Ishikawa (cell line): Measurements from ENCODE around the gene SOBP.

Source experiments
- CEBPB ChIP-seq: IDR thresholded peaks from 2 replicates; pipeline ENCODE4 v1.6.1; 2012
- CREB1 ChIP-seq: IDR thresholded peaks from 2 replicates; pipeline ENCODE4 v1.6.1; 2012; ENCODE audit warnings: low read depth
- EGR1 ChIP-seq: IDR thresholded peaks from 2 replicates; pipeline ENCODE4 v1.6.1; 2012
- EP300 ChIP-seq: IDR thresholded peaks from 2 replicates; pipeline ENCODE4 v1.6.1; 2012; ENCODE audit warnings: borderline replicate concordance
- FOXM1 ChIP-seq: IDR thresholded peaks from 2 replicates; pipeline ENCODE4 v1.6.1; 2012; ENCODE audit warnings: low read depth, borderline replicate concordance
- NFIC ChIP-seq: IDR thresholded peaks from 2 replicates; pipeline ENCODE4 v1.6.1; 2012
- RAD21 ChIP-seq: IDR thresholded peaks from 2 replicates; pipeline ENCODE4 v1.6.1; 2012; ENCODE audit warnings: low read depth
- TAF1 ChIP-seq: IDR thresholded peaks from 2 replicates; pipeline ENCODE4 v1.6.1; 2012; ENCODE audit warnings: low read depth, mild to moderate bottlenecking
- TCF12 ChIP-seq: IDR thresholded peaks from 2 replicates; pipeline ENCODE4 v1.6.1; 2012; ENCODE audit warnings: low read depth
- TEAD4 ChIP-seq: IDR thresholded peaks from 2 replicates; pipeline ENCODE4 v1.6.1; 2012
- YY1 ChIP-seq: IDR thresholded peaks from 2 replicates; pipeline ENCODE4 v1.6.1; 2012; ENCODE audit warnings: low read depth
- ZBTB7A ChIP-seq: IDR thresholded peaks from 2 replicates; pipeline ENCODE4 v1.6.1; 2012; ENCODE audit warnings: low read depth
- TF ChIP-seq, protein P1 (sequence below): IDR thresholded peaks from 2 replicates; pipeline ENCODE4 v1.6.1; 2012
- TF ChIP-seq, protein P2 (sequence below): IDR thresholded peaks from 2 replicates; pipeline ENCODE4 v1.6.1; 2012; ENCODE audit warnings: low read depth, mild to moderate bottlenecking
- TF ChIP-seq, protein P3 (sequence below): IDR thresholded peaks from 2 replicates; pipeline ENCODE4 v1.6.1; 2012

The SOBP gene

DNA sequence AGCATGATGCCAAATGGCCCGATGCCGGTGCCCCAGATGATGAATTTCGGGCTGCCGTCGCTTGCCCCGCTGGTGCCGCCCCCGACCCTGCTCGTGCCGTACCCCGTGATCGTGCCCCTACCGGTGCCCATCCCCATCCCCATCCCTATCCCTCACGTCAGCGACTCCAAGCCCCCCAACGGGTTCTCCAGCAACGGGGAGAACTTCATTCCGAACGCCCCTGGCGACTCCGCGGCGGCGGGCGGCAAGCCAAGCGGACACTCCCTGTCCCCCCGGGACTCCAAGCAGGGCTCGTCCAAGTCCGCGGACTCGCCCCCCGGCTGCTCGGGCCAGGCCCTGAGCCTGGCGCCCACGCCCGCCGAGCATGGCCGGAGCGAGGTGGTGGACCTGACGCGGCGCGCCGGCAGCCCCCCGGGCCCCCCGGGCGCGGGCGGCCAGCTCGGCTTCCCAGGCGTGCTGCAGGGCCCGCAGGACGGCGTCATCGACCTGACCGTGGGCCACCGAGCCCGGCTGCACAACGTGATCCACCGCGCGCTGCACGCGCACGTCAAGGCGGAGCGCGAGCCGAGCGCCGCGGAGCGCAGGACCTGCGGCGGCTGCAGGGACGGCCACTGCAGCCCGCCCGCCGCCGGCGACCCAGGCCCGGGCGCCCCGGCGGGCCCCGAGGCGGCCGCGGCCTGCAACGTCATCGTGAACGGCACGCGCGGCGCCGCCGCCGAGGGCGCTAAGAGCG is 144.6 kb downstream of the SOBP start:
- TF ChIP-seq EGR1 (no peak), FOXM1 (no peak), EP300 (no peak), YY1 (no peak), ZBTB7A (no peak), CREB1 (no peak), CEBPB (no peak), TAF1 (no peak)
- TF ChIP-seq, protein P1, sequence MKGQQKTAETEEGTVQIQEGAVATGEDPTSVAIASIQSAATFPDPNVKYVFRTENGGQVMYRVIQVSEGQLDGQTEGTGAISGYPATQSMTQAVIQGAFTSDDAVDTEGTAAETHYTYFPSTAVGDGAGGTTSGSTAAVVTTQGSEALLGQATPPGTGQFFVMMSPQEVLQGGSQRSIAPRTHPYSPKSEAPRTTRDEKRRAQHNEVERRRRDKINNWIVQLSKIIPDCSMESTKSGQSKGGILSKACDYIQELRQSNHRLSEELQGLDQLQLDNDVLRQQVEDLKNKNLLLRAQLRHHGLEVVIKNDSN = no peak
- TF ChIP-seq, protein P2, sequence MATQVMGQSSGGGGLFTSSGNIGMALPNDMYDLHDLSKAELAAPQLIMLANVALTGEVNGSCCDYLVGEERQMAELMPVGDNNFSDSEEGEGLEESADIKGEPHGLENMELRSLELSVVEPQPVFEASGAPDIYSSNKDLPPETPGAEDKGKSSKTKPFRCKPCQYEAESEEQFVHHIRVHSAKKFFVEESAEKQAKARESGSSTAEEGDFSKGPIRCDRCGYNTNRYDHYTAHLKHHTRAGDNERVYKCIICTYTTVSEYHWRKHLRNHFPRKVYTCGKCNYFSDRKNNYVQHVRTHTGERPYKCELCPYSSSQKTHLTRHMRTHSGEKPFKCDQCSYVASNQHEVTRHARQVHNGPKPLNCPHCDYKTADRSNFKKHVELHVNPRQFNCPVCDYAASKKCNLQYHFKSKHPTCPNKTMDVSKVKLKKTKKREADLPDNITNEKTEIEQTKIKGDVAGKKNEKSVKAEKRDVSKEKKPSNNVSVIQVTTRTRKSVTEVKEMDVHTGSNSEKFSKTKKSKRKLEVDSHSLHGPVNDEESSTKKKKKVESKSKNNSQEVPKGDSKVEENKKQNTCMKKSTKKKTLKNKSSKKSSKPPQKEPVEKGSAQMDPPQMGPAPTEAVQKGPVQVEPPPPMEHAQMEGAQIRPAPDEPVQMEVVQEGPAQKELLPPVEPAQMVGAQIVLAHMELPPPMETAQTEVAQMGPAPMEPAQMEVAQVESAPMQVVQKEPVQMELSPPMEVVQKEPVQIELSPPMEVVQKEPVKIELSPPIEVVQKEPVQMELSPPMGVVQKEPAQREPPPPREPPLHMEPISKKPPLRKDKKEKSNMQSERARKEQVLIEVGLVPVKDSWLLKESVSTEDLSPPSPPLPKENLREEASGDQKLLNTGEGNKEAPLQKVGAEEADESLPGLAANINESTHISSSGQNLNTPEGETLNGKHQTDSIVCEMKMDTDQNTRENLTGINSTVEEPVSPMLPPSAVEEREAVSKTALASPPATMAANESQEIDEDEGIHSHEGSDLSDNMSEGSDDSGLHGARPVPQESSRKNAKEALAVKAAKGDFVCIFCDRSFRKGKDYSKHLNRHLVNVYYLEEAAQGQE = no peak
- TF ChIP-seq, protein P3, sequence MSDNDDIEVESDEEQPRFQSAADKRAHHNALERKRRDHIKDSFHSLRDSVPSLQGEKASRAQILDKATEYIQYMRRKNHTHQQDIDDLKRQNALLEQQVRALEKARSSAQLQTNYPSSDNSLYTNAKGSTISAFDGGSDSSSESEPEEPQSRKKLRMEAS = no peak

DNA sequence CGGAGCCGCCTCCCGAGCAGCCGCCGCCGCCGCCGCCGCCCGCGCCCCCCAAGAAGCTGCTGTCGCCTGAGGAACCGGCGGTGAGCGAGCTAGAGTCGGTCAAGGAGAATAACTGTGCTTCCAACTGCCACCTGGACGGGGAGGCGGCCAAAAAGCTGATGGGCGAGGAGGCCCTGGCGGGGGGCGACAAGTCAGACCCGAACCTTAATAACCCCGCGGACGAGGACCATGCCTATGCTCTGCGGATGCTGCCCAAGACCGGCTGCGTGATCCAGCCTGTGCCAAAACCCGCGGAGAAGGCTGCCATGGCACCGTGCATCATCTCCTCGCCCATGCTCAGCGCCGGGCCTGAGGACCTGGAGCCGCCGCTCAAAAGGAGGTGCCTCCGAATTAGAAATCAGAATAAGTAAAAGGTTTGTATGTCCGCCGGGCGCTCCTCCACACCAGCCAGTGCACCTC is 145.2 kb downstream of the SOBP start:
- TF ChIP-seq TAF1 (no peak), ZBTB7A (no peak), RAD21 (no peak), TCF12 (no peak), YY1 (no peak), EP300 (no peak), EGR1 (no peak), TEAD4 (no peak), CREB1 (no peak), NFIC (no peak)
- TF ChIP-seq, protein P3 = no peak
- TF ChIP-seq, protein P1 = no peak

DNA sequence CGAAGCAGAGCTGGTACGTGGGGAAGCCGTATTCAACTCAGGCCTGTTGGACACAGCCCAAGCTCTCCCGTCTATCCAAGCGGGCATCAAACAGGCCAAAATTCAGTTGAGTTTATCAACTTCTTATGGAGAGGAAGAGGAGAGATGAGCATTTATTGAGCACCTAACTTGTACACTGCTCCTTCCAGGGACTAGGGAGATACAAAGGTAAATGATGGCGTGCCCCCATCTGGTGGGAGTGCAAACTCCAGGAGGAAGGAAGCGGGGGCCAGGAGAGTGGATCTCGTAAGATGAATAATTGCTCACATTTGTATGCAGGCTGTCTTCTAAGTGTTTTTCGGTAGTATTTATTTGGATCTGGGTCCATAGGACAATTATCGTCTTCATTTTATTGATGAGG is 146.6 kb downstream of the SOBP start:
- TF ChIP-seq TCF12 = no peak

DNA sequence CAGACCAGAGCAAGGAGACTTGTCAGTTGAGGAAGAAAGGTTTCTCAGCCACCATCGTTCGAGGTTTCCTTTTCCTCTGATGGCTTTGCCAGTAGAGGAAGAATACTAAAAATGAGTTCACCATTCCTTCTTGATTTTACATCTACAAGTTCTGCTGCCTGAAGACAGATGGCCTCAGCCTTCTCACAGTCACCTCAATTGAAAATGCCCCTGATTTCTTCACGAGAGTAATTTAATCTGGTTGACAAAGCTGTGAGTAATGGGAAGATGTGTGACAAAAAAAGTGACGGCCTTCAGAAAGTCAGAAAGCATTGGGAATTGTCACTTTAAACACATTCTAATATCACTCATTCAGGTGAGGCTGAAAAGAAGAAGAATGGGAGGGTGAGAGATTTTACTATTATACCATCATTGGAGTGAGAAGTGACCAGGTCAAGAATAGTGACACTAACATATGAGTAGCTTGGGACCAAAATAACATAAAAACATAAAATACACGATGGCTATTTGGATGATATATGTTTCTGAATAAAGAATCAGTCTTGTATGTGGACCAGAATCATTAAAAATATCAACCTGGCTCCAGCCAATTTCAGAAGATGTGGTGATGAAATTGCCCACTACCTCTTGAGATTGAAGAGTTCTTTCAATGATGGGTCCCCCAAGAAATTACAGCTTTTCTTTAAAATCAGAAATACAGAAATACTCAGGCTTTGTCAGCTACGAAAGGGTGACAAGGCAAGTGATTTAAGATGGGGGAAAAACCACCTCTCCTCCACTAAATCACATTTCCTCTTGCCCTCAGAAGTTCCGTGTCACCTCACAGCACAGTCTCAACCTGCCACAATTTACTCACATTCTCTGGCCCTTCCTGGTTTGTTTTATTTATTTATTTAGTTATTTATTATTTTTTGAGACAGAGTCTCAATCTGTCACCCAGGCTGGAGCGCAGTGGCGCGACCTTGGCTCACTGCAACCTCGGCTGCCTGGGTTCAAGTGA is 147.7 kb downstream of the SOBP start:
- TF ChIP-seq NFIC = no peak
- no peak for TF ChIP-seq RAD21
- TF ChIP-seq, protein P2 = no peak
- TF ChIP-seq TCF12 = no peak

DNA sequence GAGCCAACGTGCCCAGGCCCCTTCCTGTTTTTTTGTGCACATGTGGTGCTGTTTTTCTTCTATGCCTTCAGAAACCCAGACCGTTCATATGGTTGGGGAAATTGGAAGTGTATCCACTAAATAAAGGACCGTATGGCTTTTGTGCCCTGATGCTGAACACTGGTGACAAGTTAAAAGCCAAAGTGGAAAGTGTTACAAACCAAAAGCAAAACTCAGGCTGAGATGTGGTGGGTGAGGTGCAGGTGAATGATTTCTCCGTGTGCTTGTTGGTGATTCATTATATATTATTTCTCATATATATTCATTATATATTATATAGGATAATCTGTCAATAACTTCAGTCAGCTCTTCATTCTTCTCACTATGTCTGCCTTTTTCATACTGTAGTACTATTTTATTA is 148.6 kb downstream of the SOBP start:
- TF ChIP-seq TEAD4 = no peak
- no peak for TF ChIP-seq CEBPB
- no peak for TF ChIP-seq EGR1
- TF ChIP-seq TAF1 = no peak
- TF ChIP-seq, protein P3 = no peak
- TF ChIP-seq NFIC = no peak
- TF ChIP-seq FOXM1 = no peak
- no peak for TF ChIP-seq TCF12
- TF ChIP-seq ZBTB7A = no peak
- TF ChIP-seq CREB1 = no peak
- no peak for TF ChIP-seq RAD21
- TF ChIP-seq EP300 = no peak
- TF ChIP-seq, protein P1 = no peak
- TF ChIP-seq YY1 = no peak
- TF ChIP-seq, protein P2 = no peak
